Upper lobe of left lung (tissue), 6 donors: ENCODE data around the gene LAMB2. TPM values are rescaled to one million over a fixed set of nuclear protein-coding genes. Genes with fewer than 3 reads are reported as not detected.

Source experiments
- ATAC-seq, 2 donors: fragments of 200-7000 bp; cut with Tn5 transposase; one replicate each; pipeline ENCODE4 v1.9.1; 2022; ENCODE audit warnings: mild to moderate bottlenecking in 2 of 2, moderate library complexity in 2 of 2; ENCODE audit not compliant: low FRiP score in 2 of 2
- DNase-seq, 2 donors: peaks; one replicate each; pipeline ENCODE4 v3.0.0-alpha.2; 2019 to 2020
- H3K27ac ChIP-seq, 4 donors: fragments of 200-600 bp; sonication (generic); one replicate each; pipeline ENCODE4 v1.5.1; 2016 to 2019
- H3K27me3 ChIP-seq, 4 donors: fragments of 200-600 bp; sonication (generic); one replicate each; pipeline ENCODE4 v1.5.1; 2017 to 2019
- H3K36me3 ChIP-seq, 4 donors: fragments of 200-600 bp; sonication (generic); one replicate each; pipeline ENCODE4 v1.5.1; 2016 to 2019
- H3K4me1 ChIP-seq, 4 donors: fragments of 200-600 bp; sonication (generic); one replicate each; pipeline ENCODE4 v1.5.1; 2018 to 2019
- H3K4me3 ChIP-seq, 4 donors: fragments of 200-600 bp; sonication (generic); one replicate each; pipeline ENCODE4 v1.5.1; 2017 to 2019; ENCODE audit warnings: mild to moderate bottlenecking in 2 of 4, moderate library complexity in 1 of 4
- H3K9me3 ChIP-seq, 4 donors: fragments of 200-600 bp; sonication (generic); one replicate each; pipeline ENCODE4 v1.5.1; 2018 to 2019
- EP300 ChIP-seq, 4 donors: sonication (generic); formaldehyde crosslinking; IDR thresholded peaks; one replicate each; pipeline ENCODE4 v1.5.1; 2017; ENCODE audit warnings: antibody characterized with exemption in 4 of 4, control low read depth in 2 of 4
- POLR2A ChIP-seq, 4 donors: fragments of 450-650 bp; IDR thresholded peaks; one replicate each; pipeline ENCODE4 v1.5.1; 2016 to 2017; ENCODE audit warnings: antibody characterized with exemption in 4 of 4, mild to moderate bottlenecking in 2 of 4
- POLR2AphosphoS5 ChIP-seq, 2 donors: sonication (generic); formaldehyde crosslinking; IDR thresholded peaks; one replicate each; pipeline ENCODE4 v1.5.1; 2017; ENCODE audit warnings: antibody characterized with exemption in 2 of 2
- WGBS, 2 donors: methylation state at CpG; one replicate each; pipeline ENCODE4 v1.1.5; 2017 to 2018; 5-methylcytosine and 5-hydroxymethylcytosine counted together
- total RNA-seq, 6 donors: library from RNA; depleted of rRNA in 4 of 6; stranded (reverse); fragments of >200 nt in 4 of 6; gene quantifications; one replicate each; pipeline versions ENCODE4 v1.1.0 to v1.2.1, GENCODE V29; 2016 to 2021
- TF ChIP-seq, protein P1 (sequence below), 6 experiments: fragments of 450-650 bp in 4 of 6; fragments of 200-600 bp in 2 of 6; sonication (generic) in 2 of 6; IDR thresholded peaks; one replicate each; pipeline ENCODE4 v1.5.1; 2016 to 2019; ENCODE audit warnings: antibody characterized with exemption in 6 of 6
- donor health status: DM: no; HTN: no; CAD: no; lungs with moderate emphysema.
- donor health status: DM: no; HTN: yes; CAD: no; lungs with severe emphysema.

The LAMB2 gene
- total RNA-seq, 6 donors from 2014 or later, result 349 to 904 (median 555) TPM

DNA sequence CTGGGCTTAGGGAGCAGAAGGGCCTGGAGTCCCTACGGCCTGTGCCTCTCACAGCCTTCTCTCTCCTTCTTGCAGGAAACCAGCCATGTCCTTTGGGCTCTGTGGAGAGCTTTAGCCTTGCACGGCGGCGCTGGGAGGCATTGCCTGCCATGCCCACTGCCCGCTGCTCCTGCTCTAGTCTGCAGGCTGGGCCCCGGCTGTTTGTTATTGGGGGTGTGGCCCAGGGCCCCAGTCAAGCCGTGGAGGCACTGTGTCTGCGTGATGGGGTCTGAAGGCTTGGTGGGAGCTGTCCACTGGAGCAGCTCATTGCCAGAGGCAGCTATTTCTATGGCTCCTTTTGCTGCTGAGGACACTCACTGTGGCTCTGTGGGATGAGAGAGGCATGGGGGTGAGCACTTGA lies 42.7 kb upstream of the LAMB2 start:
- Histone ChIP-seq H3K27me3 (no peaks in the 10 kb centered on the region), H3K27ac (no peak overlapping the region), H3K4me3 (no peak overlapping the region), H3K4me1 (peaks cover 23 to 33% (median 28%) of the 10 kb centered on the region in 4 donors), H3K9me3 (no peaks in the 10 kb centered on the region), H3K36me3 (peaks cover 3 to 22% (median 8%) of the 10 kb centered on the region in 4 donors)
- WGBS, 2 donors, result 85 to 92% methylated on average over 2 to 8 of the region's 8 CpGs
- DNase-seq, result no peak
- TF ChIP-seq POLR2AphosphoS5 (IDR thresholded peaks at IDR 0.05) (no peak), POLR2A (IDR thresholded peaks at IDR 0.05) (no peak), EP300 (IDR thresholded peaks at IDR 0.05) (no peak)
- TF ChIP-seq, protein P1, sequence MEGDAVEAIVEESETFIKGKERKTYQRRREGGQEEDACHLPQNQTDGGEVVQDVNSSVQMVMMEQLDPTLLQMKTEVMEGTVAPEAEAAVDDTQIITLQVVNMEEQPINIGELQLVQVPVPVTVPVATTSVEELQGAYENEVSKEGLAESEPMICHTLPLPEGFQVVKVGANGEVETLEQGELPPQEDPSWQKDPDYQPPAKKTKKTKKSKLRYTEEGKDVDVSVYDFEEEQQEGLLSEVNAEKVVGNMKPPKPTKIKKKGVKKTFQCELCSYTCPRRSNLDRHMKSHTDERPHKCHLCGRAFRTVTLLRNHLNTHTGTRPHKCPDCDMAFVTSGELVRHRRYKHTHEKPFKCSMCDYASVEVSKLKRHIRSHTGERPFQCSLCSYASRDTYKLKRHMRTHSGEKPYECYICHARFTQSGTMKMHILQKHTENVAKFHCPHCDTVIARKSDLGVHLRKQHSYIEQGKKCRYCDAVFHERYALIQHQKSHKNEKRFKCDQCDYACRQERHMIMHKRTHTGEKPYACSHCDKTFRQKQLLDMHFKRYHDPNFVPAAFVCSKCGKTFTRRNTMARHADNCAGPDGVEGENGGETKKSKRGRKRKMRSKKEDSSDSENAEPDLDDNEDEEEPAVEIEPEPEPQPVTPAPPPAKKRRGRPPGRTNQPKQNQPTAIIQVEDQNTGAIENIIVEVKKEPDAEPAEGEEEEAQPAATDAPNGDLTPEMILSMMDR (IDR thresholded peaks at IDR 0.05), result no peak
- ATAC-seq, result no peak

DNA sequence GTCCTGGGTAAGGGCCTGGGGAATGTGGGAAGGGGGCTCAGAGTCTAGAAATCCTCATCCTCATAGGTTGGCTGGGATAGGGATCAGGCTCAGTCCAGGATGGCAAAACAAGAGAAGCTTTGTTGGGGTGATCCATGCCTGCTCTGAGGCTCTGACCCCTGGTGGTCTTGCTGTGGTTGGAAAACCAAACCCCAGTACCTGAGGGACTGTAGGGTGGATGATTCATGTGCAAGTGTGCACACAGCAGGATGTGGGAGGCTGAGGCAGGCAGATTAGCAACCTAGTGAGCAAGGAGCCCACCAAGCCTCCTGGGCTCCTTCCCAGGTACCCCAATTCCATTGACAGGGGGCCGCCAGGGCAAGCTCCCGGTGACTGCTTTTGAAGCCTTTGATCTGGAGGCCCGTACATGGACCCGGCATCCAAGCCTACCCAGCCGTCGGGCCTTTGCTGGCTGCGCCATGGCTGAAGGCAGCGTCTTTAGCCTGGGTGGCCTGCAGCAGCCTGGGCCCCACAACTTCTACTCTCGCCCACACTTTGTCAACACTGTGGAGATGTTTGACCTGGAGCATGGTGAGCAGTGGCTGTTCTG lies 41.6 kb upstream of the LAMB2 start:
- no peak for ATAC-seq
- Histone ChIP-seq H3K9me3 (no peaks in the 10 kb centered on the region), H3K27ac (peak overlapping the region in 2 of 4 donors; percentile 89), H3K27me3 (no peaks in the 10 kb centered on the region), H3K36me3 (peaks cover 3 to 22% (median 8%) of the 10 kb centered on the region in 4 donors), H3K4me1 (peaks cover 26 to 35% (median 29%) of the 10 kb centered on the region in 4 donors), H3K4me3 (no peak overlapping the region)
- 96 to 97% methylated on average over 7 to 9 of the region's 9 CpGs for WGBS, 2 donors
- no peak for DNase-seq
- no peak for TF ChIP-seq POLR2A (IDR thresholded peaks at IDR 0.05)
- TF ChIP-seq, protein P1 (IDR thresholded peaks at IDR 0.05), result no peak

DNA sequence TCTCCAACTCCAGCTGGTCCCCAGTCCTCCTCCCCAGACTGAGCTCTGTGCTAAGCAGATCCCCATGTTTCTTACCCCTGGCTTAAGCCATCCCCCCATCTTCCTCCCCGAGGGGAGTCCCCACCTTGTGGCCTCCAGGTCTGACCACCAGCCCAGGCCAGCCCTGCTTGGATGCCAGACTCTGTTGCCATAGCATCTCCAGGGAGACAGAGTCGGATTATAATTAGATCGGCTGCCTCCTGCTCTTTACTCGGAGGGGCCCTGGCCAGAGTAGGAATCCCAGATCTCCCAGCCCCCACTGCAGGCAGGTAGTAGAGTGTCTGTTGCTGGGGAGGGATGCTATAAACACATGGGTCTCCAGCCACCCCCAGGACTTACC lies 40.9 kb upstream of the LAMB2 start:
- no peaks in the 10 kb centered on the region for H3K9me3 ChIP-seq
- H3K27me3 ChIP-seq, result no peaks in the 10 kb centered on the region
- DNase-seq (no peak), ATAC-seq (no peak)
- WGBS, 2 donors, result 36% methylated on average over 4 of the region's 4 CpGs; no CpG with 5 or more reads in 1 of the 2 donors
- no peak for TF ChIP-seq EP300 (IDR thresholded peaks at IDR 0.05)
- TF ChIP-seq, protein P1 (IDR thresholded peaks at IDR 0.05), result no peak
- no peak for TF ChIP-seq POLR2AphosphoS5 (IDR thresholded peaks at IDR 0.05)
- no peak for TF ChIP-seq POLR2A (IDR thresholded peaks at IDR 0.05)
- H3K4me3 ChIP-seq, result peak overlapping the region in 2 of 4 donors; percentile 77 to 80
- H3K4me1 ChIP-seq, result peaks cover 26 to 35% (median 29%) of the 10 kb centered on the region in 4 donors
- H3K27ac ChIP-seq, result peak overlapping the region; percentile 68 to 89 (median 88)
- H3K36me3 ChIP-seq, result peaks cover 3 to 22% (median 8%) of the 10 kb centered on the region in 4 donors

DNA sequence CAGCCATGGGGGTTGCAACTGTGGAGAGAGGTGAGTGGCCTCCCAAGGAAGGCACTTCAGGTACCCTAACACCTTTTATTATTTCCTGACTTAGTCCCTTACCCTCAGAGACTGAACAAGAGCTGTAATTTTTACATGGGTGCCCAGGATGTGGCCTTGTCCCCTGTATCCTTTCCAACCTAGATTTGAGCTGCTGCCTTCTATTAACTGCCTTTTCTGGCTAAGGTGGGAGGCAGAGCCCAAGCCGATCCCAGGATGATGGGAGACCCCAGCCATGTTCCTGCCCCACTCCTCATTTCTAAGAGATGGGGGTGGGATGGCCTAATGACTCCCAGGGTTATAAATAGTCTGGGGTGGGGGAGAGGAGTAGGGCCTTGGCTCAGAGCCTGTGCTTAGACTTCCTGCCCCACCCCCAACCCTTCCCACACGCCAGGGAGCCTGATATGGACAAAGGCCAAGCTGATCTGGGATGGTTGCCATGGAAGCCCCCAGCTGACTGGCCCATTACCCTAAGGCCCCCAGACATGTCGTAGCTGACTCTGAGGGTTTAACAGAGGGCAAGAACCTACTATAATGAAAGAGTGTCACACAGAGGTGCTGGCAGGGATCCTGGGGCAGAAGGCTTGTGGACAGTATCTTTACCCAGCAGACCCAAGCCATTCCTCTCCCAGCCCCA lies 40.4 kb upstream of the LAMB2 start:
- no peaks in the 10 kb centered on the region for H3K9me3 ChIP-seq
- H3K27me3 ChIP-seq, result no peaks in the 10 kb centered on the region
- no peak for TF ChIP-seq POLR2A (IDR thresholded peaks at IDR 0.05)
- TF ChIP-seq EP300 (IDR thresholded peaks at IDR 0.05), result no peak
- TF ChIP-seq POLR2AphosphoS5 (IDR thresholded peaks at IDR 0.05), result peak; percentile 26 to 40
- TF ChIP-seq, protein P1 (IDR thresholded peaks at IDR 0.05), result no peak
- 0 to 31% methylated on average over 1 to 3 of the region's 3 CpGs for WGBS, 2 donors
- peaks cover 26 to 35% (median 29%) of the 10 kb centered on the region in 4 donors for H3K4me1 ChIP-seq
- DNase-seq (peak in 1 of 2 donors; percentile 28), ATAC-seq (no peak)
- peaks cover 3 to 22% (median 8%) of the 10 kb centered on the region in 4 donors for H3K36me3 ChIP-seq
- H3K4me3 ChIP-seq, result peak overlapping the region in 3 of 4 donors; percentile 63 to 80 (median 77)
- H3K27ac ChIP-seq, result peak overlapping the region; percentile 68 to 89 (median 88)
